HG02642 (cell line): ENCODE data around the gene LRRC43.
"Not testable (repeated sequence)": the region's sequence is repeated elsewhere in the genome, so short reads cannot be mapped to it uniquely, and the experiment has no call there.

Experiments used
- ATAC-seq: cut with Tn5 transposase; IDR thresholded peaks from one replicate; pipeline ENCODE4 v1.9.1; 2021; ENCODE audit warnings: mild to moderate bottlenecking; ENCODE audit not compliant: unreplicated experiment, poor library complexity

LRRC43 gene

GRCh38 chr12:122152754-122153153 lies 30.2 kb upstream of the LRRC43 start:
- no peak for ATAC-seq

- no peak for ATAC-seq
Observed at GRCh38 chr12:122155705-122156104, 27.2 kb upstream of the LRRC43 start.

- no peak for ATAC-seq
Observed at GRCh38 chr12:122158700-122159285, 24.1 kb upstream of the LRRC43 start.

GRCh38 chr12:122159882-122160281 lies 23.0 kb upstream of the LRRC43 start:
- ATAC-seq: no peak

GRCh38 chr12:122160761-122161160 lies 22.2 kb upstream of the LRRC43 start:
- no peak for ATAC-seq

GRCh38 chr12:122161682-122162081 lies 21.2 kb upstream of the LRRC43 start:
- no peak for ATAC-seq

- no peak for ATAC-seq
Observed at GRCh38 chr12:122162976-122163375, 19.9 kb upstream of the LRRC43 start.

- ATAC-seq: no peak
Observed at GRCh38 chr12:122166422-122167349, 16.2 kb upstream of the LRRC43 start.

GRCh38 chr12:122167356-122167925 lies 15.5 kb upstream of the LRRC43 start:
- no peak for ATAC-seq

- no peak for ATAC-seq
Observed at GRCh38 chr12:122168492-122168891, 14.4 kb upstream of the LRRC43 start.

- no peak for ATAC-seq
Observed at GRCh38 chr12:122171399-122171798, 11.5 kb upstream of the LRRC43 start.

GRCh38 chr12:122172262-122172939 lies 10.5 kb upstream of the LRRC43 start:
- no peak for ATAC-seq

GRCh38 chr12:122174155-122174845 lies 8.6 kb upstream of the LRRC43 start, which contains the start of gene IL31:
TSS of gene IL31 (minus strand) at chr12:122174221. CDS start at chr12:122174172, 49 bp downstream.
- ATAC-seq: no peak

GRCh38 chr12:122176473-122176872 lies 6.5 kb upstream of the LRRC43 start:
- ATAC-seq: not testable (repeated sequence)

- ATAC-seq: no peak
Observed at GRCh38 chr12:122183588-122183940, 641 bp downstream of the LRRC43 start.

GRCh38 chr12:122184517-122184916 lies 1.6 kb downstream of the LRRC43 start:
- no peak for ATAC-seq

GRCh38 chr12:122185079-122185478 lies 2.2 kb downstream of the LRRC43 start:
- ATAC-seq: no peak

- ATAC-seq: no peak
Observed at GRCh38 chr12:122185494-122186082, 2.7 kb downstream of the LRRC43 start.

GRCh38 chr12:122187466-122187865 lies 4.5 kb downstream of the LRRC43 start:
- no peak for ATAC-seq
